Brain microvascular endothelial cell (primary cell): ENCODE results near the gene M6PR.

Source experiments
- DNase-seq: peaks from one replicate; pipeline ENCODE4 v3.0.0-alpha.2; 2020
- H3K27ac ChIP-seq: fragments of 250-450 bp; sonication (Bioruptor Pico); 2 replicates; pipeline ENCODE4 v1.5.1; 2020; ENCODE audit warnings: mild to moderate bottlenecking, moderate library complexity
- H3K27me3 ChIP-seq: fragments of 250-450 bp; sonication (Bioruptor Pico); replicated peaks from 2 replicates; pipeline ENCODE4 v1.5.1; 2020; ENCODE audit warnings: mild to moderate bottlenecking
- H3K36me3 ChIP-seq: fragments of 250-450 bp; sonication (Bioruptor Pico); replicated peaks from 2 replicates; pipeline ENCODE4 v1.5.1; 2020; ENCODE audit warnings: mild to moderate bottlenecking
- H3K4me3 ChIP-seq: 2 replicates; pipeline ENCODE4 v1.5.1; 2011; ENCODE audit warnings: low read depth, mild to moderate bottlenecking, control low read depth, low read length, moderate library complexity
- CTCF ChIP-seq: IDR thresholded peaks from 2 replicates; pipeline ENCODE4 v1.5.1; 2011; ENCODE audit warnings: low read depth, mild to moderate bottlenecking, moderate library complexity, low read length, control low read depth, inconsistent platforms; ENCODE audit errors: missing control alignments
- in situ Hi-C: cut with HindIII; loops from 2 replicates; pipeline ENCODE4 v1.10.0; 2017; ENCODE audit warnings: low sequenced_read_pairs, low pct_ligation_motif_present

The M6PR gene

GRCh38 chr12:8949342-8950220, at the start of gene M6PR:
TSS of gene M6PR (minus strand) at chr12:8949645. CDS start at chr12:8946404, 3,241 bp downstream.
- peak within 1 kb of the TSS; percentile 98 for H3K27ac ChIP-seq
- DNase-seq = peak; percentile 92
- peak within 1 kb of the TSS; percentile 93 for H3K4me3 ChIP-seq
- in situ Hi-C loops = no loop called here
- H3K27me3 ChIP-seq = no peaks in the 10 kb centered on the region
- TF ChIP-seq CTCF = peak; percentile 73
- peaks cover 6% of the 10 kb centered on the region for H3K36me3 ChIP-seq

- in situ Hi-C loops = no loop called here
- no peak overlapping the region for H3K27ac ChIP-seq
- H3K27me3 ChIP-seq = no peaks in the 10 kb centered on the region
- peak; percentile 46 for DNase-seq
- no peak for TF ChIP-seq CTCF
- H3K4me3 ChIP-seq = no peak overlapping the region
- H3K36me3 ChIP-seq = no peaks in the 10 kb centered on the region
Observed at GRCh38 chr12:8996682-8997405, 47.4 kb upstream of the M6PR start.

- in situ Hi-C loops = no loop called here
- no peak for TF ChIP-seq CTCF
- H3K4me3 ChIP-seq = no peak overlapping the region
- DNase-seq = no peak
- H3K36me3 ChIP-seq = no peaks in the 10 kb centered on the region
- no peak overlapping the region for H3K27ac ChIP-seq
- no peaks in the 10 kb centered on the region for H3K27me3 ChIP-seq
Observed at GRCh38 chr12:8995021-8995775, 45.8 kb upstream of the M6PR start.

DNA sequence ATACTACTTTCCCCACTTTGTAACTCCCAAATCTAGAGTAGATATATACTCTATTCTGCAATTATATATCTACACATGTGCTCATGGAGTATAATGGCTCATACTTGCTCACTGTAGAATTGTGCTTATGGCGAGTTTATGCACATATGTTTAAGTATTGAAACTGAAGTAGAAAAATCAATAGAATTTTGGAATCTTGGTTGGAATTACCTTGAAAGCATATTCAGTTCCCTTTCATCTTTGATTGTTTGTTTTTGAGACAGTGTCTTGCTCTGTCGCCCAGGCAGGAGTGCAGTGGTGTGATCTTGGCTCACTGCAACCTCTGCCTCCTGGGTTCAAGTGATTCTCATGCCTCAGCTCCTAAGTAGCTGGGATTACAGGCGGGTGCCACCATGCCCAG, 44.4 kb upstream of the M6PR start:
- TF ChIP-seq CTCF = no peak
- no peaks in the 10 kb centered on the region for H3K27me3 ChIP-seq
- no peak overlapping the region for H3K27ac ChIP-seq
- no peaks in the 10 kb centered on the region for H3K36me3 ChIP-seq
- in situ Hi-C loops = no loop called here
- no peak for DNase-seq
- H3K4me3 ChIP-seq = no peak overlapping the region

GRCh38 chr12:8991371-8992345, 42.2 kb upstream of the M6PR start:
- Histone ChIP-seq H3K27ac (no peak overlapping the region), H3K36me3 (no peaks in the 10 kb centered on the region), H3K27me3 (no peaks in the 10 kb centered on the region), H3K4me3 (no peak overlapping the region)
- TF ChIP-seq CTCF = no peak
- in situ Hi-C loops = no loop called here
- no peak for DNase-seq
